Progenitor cell of endocrine pancreas (in vitro differentiated cells): ENCODE data around the gene JMJD4. TPM values are rescaled to one million over a fixed set of nuclear protein-coding genes. Genes with fewer than 3 reads are reported as not detected.

ENCODE experiments used
- DNase-seq: peaks from one replicate; pipeline ENCODE4 v3.0.0; 2021; ENCODE audit warnings: low spot score; ENCODE audit not compliant: unreplicated experiment
- H3K27ac Mint-ChIP-seq: 2 replicates; pipeline ENCODE4 v1.8.0; 2021; ENCODE audit warnings: mild to moderate bottlenecking, moderate library complexity, mixed read lengths
- H3K27me3 Mint-ChIP-seq: 2 replicates; pipeline ENCODE4 v1.8.0; 2021; ENCODE audit warnings: mixed read lengths
- H3K36me3 Mint-ChIP-seq: 2 replicates; pipeline ENCODE4 v1.8.0; 2022; ENCODE audit warnings: mixed read lengths; ENCODE audit not compliant: insufficient read depth
- H3K4me1 Mint-ChIP-seq: 2 replicates; pipeline ENCODE4 v1.8.0; 2021; ENCODE audit warnings: low read depth, mixed read lengths
- H3K4me3 Mint-ChIP-seq: 2 replicates; pipeline ENCODE4 v1.8.0; 2021; ENCODE audit warnings: low read depth, mild to moderate bottlenecking, moderate library complexity, mixed read lengths
- H3K9me3 Mint-ChIP-seq: 2 replicates; pipeline ENCODE4 v1.8.0; 2021; ENCODE audit warnings: low read depth, mixed read lengths
- CTCF ChIP-seq: fragments of 200-600 bp; sonication (generic); IDR thresholded peaks from one replicate; pipeline ENCODE4 v1.5.0; 2021; ENCODE audit warnings: antibody characterized with exemption, mild to moderate bottlenecking; ENCODE audit not compliant: unreplicated experiment
- total RNA-seq: library from RNA; stranded (reverse); gene quantifications from 2 replicates; pipeline ENCODE4 v1.2.1, GENCODE V29; 2021

Gene JMJD4
- total RNA-seq, 1 donor from 2014 or later, result 26.4 TPM

GRCh38 chr1:227735539-227736285 lies 610 bp upstream of the JMJD4 start:
- H3K4me1 Mint-ChIP-seq, result peaks cover 9% of the 10 kb centered on the region
- H3K9me3 Mint-ChIP-seq, result no peaks in the 10 kb centered on the region
- H3K27ac Mint-ChIP-seq, result peak overlapping the region; percentile 84
- H3K36me3 Mint-ChIP-seq, result no peaks in the 10 kb centered on the region
- no peaks in the 10 kb centered on the region for H3K27me3 Mint-ChIP-seq
- peak overlapping the region; percentile 91 for H3K4me3 Mint-ChIP-seq
- DNase-seq, result no peak
- TF ChIP-seq CTCF, result no peak

- Mint-ChIP-seq H3K36me3 (no peaks in the 10 kb centered on the region), H3K27ac (peak overlapping the region; percentile 92), H3K4me1 (peaks cover 11% of the 10 kb centered on the region), H3K9me3 (no peaks in the 10 kb centered on the region), H3K4me3 (peak overlapping the region; percentile 91), H3K27me3 (no peaks in the 10 kb centered on the region)
- TF ChIP-seq CTCF, result no peak
- no peak for DNase-seq
These were observed 601 bp downstream of the JMJD4 start for GRCh38 chr1:227734546-227734855.

GRCh38 chr1:227733751-227734545 lies 1.2 kb downstream of the JMJD4 start:
- Mint-ChIP-seq H3K36me3 (no peaks in the 10 kb centered on the region), H3K27me3 (no peaks in the 10 kb centered on the region), H3K4me3 (peak overlapping the region; percentile 91), H3K27ac (peak overlapping the region; percentile 92), H3K9me3 (no peaks in the 10 kb centered on the region), H3K4me1 (peaks cover 13% of the 10 kb centered on the region)
- no peak for TF ChIP-seq CTCF
- no peak for DNase-seq

- TF ChIP-seq CTCF, result no peak
- H3K27ac Mint-ChIP-seq, result peak overlapping the region; percentile 64
- peaks cover 14% of the 10 kb centered on the region for H3K4me1 Mint-ChIP-seq
- no peaks in the 10 kb centered on the region for H3K36me3 Mint-ChIP-seq
- H3K4me3 Mint-ChIP-seq, result peak overlapping the region; percentile 91
- DNase-seq, result no peak
- no peaks in the 10 kb centered on the region for H3K27me3 Mint-ChIP-seq
- no peaks in the 10 kb centered on the region for H3K9me3 Mint-ChIP-seq
These were observed 1.8 kb downstream of the JMJD4 start for GRCh38 chr1:227733309-227733705.

- TF ChIP-seq CTCF, result no peak
- Mint-ChIP-seq H3K27ac (no peak overlapping the region), H3K4me1 (peaks cover 17% of the 10 kb centered on the region), H3K36me3 (no peaks in the 10 kb centered on the region), H3K27me3 (no peaks in the 10 kb centered on the region), H3K9me3 (no peaks in the 10 kb centered on the region), H3K4me3 (peak overlapping the region; percentile 91)
- DNase-seq, result no peak
These were observed 2.4 kb downstream of the JMJD4 start for GRCh38 chr1:227732586-227733308.
